H9 (cell line): ENCODE results near the gene CRYBG2. TPM values are rescaled to one million over a fixed set of nuclear protein-coding genes. Genes with fewer than 3 reads are reported as not detected.
"Not testable (repeated sequence)": the region's sequence is repeated elsewhere in the genome, so short reads cannot be mapped to it uniquely, and the experiment has no call there.

Source experiments
- DNase-seq: peaks from one replicate; pipeline ENCODE4 v3.0.0-alpha.2; 2017
- H2AFZ ChIP-seq: one replicate; pipeline ENCODE4 v1.6.1; 2013; ENCODE audit warnings: mild to moderate bottlenecking, low read length, control low read depth, moderate library complexity
- H2AK5ac ChIP-seq: 2 replicates; pipeline ENCODE4 v1.6.1; 2013; ENCODE audit warnings: low read length, control low read depth, mixed read lengths; ENCODE audit not compliant: insufficient read length
- H2BK120ac ChIP-seq: one replicate; pipeline ENCODE4 v1.6.1; 2013; ENCODE audit warnings: low read depth, mild to moderate bottlenecking, low read length, control low read depth, inconsistent platforms; ENCODE audit not compliant: poor library complexity, severe bottlenecking
- H2BK12ac ChIP-seq: 2 replicates; pipeline ENCODE4 v1.6.1; 2013; ENCODE audit warnings: low read length, control low read depth, mixed read lengths, low read depth; ENCODE audit not compliant: insufficient read length
- H2BK15ac ChIP-seq: 2 replicates; pipeline ENCODE4 v1.6.1; 2013; ENCODE audit warnings: low read depth, low read length, control low read depth
- H2BK20ac ChIP-seq: one replicate; pipeline ENCODE4 v1.6.1; 2013; ENCODE audit warnings: low read depth, mild to moderate bottlenecking, low read length, control low read depth, inconsistent platforms; ENCODE audit not compliant: poor library complexity, severe bottlenecking
- H2BK5ac ChIP-seq: 2 replicates; pipeline ENCODE4 v1.6.1; 2013; ENCODE audit warnings: low read length, control low read depth, mixed read lengths; ENCODE audit not compliant: insufficient read length
- H3K14ac ChIP-seq: 2 replicates; pipeline ENCODE4 v1.6.1; 2013; ENCODE audit warnings: low read length, control low read depth; ENCODE audit not compliant: insufficient read depth
- H3K18ac ChIP-seq: 2 replicates; pipeline ENCODE4 v1.6.1; 2013; ENCODE audit warnings: low read depth, mild to moderate bottlenecking, mixed read lengths, low read length, control low read depth; ENCODE audit not compliant: insufficient read length
- H3K23ac ChIP-seq: 2 replicates; pipeline ENCODE4 v1.6.1; 2013; ENCODE audit warnings: low read length, control low read depth, mixed read lengths, low read depth; ENCODE audit not compliant: insufficient read length
- H3K23me2 ChIP-seq: 2 replicates; pipeline ENCODE4 v1.6.1; 2013; ENCODE audit warnings: low read depth, mild to moderate bottlenecking, mixed read lengths, low read length, control low read depth; ENCODE audit not compliant: insufficient read length, poor library complexity, severe bottlenecking
- H3K27ac ChIP-seq: 2 replicates; pipeline ENCODE4 v1.5.1; 2013; ENCODE audit warnings: low read length, control low read depth, mixed read lengths, low read depth; ENCODE audit not compliant: insufficient read length
- H3K27me3 ChIP-seq: 2 replicates; pipeline ENCODE4 v1.6.1; 2013; ENCODE audit warnings: low read length, control low read depth, inconsistent platforms; ENCODE audit not compliant: insufficient read depth
- H3K4ac ChIP-seq: 2 replicates; pipeline ENCODE4 v1.6.1; 2013; ENCODE audit warnings: low read depth, mild to moderate bottlenecking, control low read depth, inconsistent platforms, low read length, moderate library complexity
- H3K4me1 ChIP-seq: 2 replicates; pipeline ENCODE4 v1.6.1; 2013; ENCODE audit warnings: low read length, control low read depth, inconsistent platforms; ENCODE audit not compliant: insufficient read depth
- H3K4me2 ChIP-seq: 2 replicates; pipeline ENCODE4 v1.6.1; 2013; ENCODE audit warnings: low read length, control low read depth, mixed read lengths; ENCODE audit not compliant: insufficient read length, insufficient read depth
- H3K56ac ChIP-seq: 2 replicates; pipeline ENCODE4 v1.6.1; 2013; ENCODE audit warnings: low read depth, mild to moderate bottlenecking, mixed read lengths, low read length, control low read depth; ENCODE audit not compliant: insufficient read length
- H3K79me1 ChIP-seq: 2 replicates; pipeline ENCODE4 v1.6.1; 2013; ENCODE audit warnings: low read depth, mild to moderate bottlenecking, moderate library complexity, low read length, control low read depth, inconsistent platforms; ENCODE audit not compliant: insufficient read depth, poor library complexity, severe bottlenecking
- H3K79me2 ChIP-seq: 2 replicates; pipeline ENCODE4 v1.6.1; 2013; ENCODE audit warnings: low read length, control low read depth, inconsistent platforms; ENCODE audit not compliant: insufficient read depth
- H3K9ac ChIP-seq: 2 replicates; pipeline ENCODE4 v1.6.1; 2013; ENCODE audit warnings: low read length, control low read depth, mixed read lengths; ENCODE audit not compliant: insufficient read length; ENCODE audit errors: extremely low read depth
- H3K9me3 ChIP-seq: one replicate; pipeline ENCODE4 v1.6.1; 2013; ENCODE audit warnings: low read depth, low read length, inconsistent platforms; ENCODE audit not compliant: control insufficient read depth
- H3T11ph ChIP-seq: one replicate; pipeline ENCODE4 v1.6.1; 2013; ENCODE audit warnings: mild to moderate bottlenecking, low read length, control low read depth, inconsistent platforms
- H4K20me1 ChIP-seq: one replicate; pipeline ENCODE4 v1.6.1; 2013; ENCODE audit not compliant: control insufficient read depth, insufficient read length, insufficient read depth
- H4K5ac ChIP-seq: 2 replicates; pipeline ENCODE4 v1.6.1; 2013; ENCODE audit warnings: low read depth, mild to moderate bottlenecking, mixed read lengths, low read length, control low read depth; ENCODE audit not compliant: insufficient read length
- H4K8ac ChIP-seq: replicated peaks from 2 replicates; pipeline ENCODE4 v1.6.1; 2013; ENCODE audit warnings: low read length, control low read depth, mixed read lengths, low read depth; ENCODE audit not compliant: insufficient read length
- H4K91ac ChIP-seq: 2 replicates; pipeline ENCODE4 v1.6.1; 2013; ENCODE audit warnings: low read depth, mild to moderate bottlenecking, moderate library complexity, mixed read lengths, low read length, control low read depth; ENCODE audit not compliant: insufficient read length
- H3K27ac Mint-ChIP-seq, 3 experiments: 2 replicates in 2 of 3; 3 replicates in 1 of 3; pipeline ENCODE4 v1.8.0; 2020 to 2021; ENCODE audit warnings: mixed read lengths in 3 of 3, mild to moderate bottlenecking in 1 of 3, moderate library complexity in 1 of 3
- H3K27me3 Mint-ChIP-seq: 2 replicates; pipeline ENCODE4 v1.8.0; 2021; ENCODE audit warnings: low read depth, mild to moderate bottlenecking, moderate library complexity, mixed read lengths
- H3K36me3 Mint-ChIP-seq, 3 experiments: 2 replicates in 2 of 3; 3 replicates in 1 of 3; pipeline ENCODE4 v1.8.0; 2020 to 2021; ENCODE audit warnings: low read depth in 3 of 3, mixed read lengths in 3 of 3; ENCODE audit not compliant: insufficient read depth in 1 of 3
- H3K4me1 Mint-ChIP-seq, 2 experiments: 2 replicates each; pipeline ENCODE4 v1.8.0; 2020; ENCODE audit warnings: mixed read lengths in 2 of 2
- H3K4me3 Mint-ChIP-seq, 2 experiments: 2 replicates in 1 of 2; 3 replicates in 1 of 2; pipeline ENCODE4 v1.8.0; 2020 to 2021; ENCODE audit warnings: mild to moderate bottlenecking in 2 of 2, mixed read lengths in 2 of 2, moderate library complexity in 1 of 2
- H3K9me3 Mint-ChIP-seq, 2 experiments: 2 replicates in 1 of 2; 3 replicates in 1 of 2; pipeline ENCODE4 v1.8.0; 2020; ENCODE audit warnings: mild to moderate bottlenecking in 2 of 2, mixed read lengths in 2 of 2, moderate library complexity in 1 of 2
- WGBS: extraction: QIAGEN DNeasy Blood & Tissue Kit; methylation state at CpG from one replicate; pipeline ENCODE4 v1.1.7; 2013; ENCODE audit warnings: missing lambda C conversion rate, low lambda C conversion rate, mixed read lengths; ENCODE audit not compliant: insufficient read length; ENCODE audit errors: extremely low coverage; 5-methylcytosine and 5-hydroxymethylcytosine counted together
- total RNA-seq: library from RNA; stranded (reverse); gene quantifications from 2 replicates; pipeline ENCODE4 v1.2.1, GENCODE V29; 2021
- TF ChIP-seq, protein P1 (sequence below): fragments of 200-600 bp; sonication (generic); conservative IDR thresholded peaks from 3 replicates; pipeline ENCODE4 v1.8.0; 2021; ENCODE audit warnings: antibody characterized with exemption, mild to moderate bottlenecking

The CRYBG2 gene
- total RNA-seq, 1 experiment from 2014 or later, result 12.8 TPM

DNA sequence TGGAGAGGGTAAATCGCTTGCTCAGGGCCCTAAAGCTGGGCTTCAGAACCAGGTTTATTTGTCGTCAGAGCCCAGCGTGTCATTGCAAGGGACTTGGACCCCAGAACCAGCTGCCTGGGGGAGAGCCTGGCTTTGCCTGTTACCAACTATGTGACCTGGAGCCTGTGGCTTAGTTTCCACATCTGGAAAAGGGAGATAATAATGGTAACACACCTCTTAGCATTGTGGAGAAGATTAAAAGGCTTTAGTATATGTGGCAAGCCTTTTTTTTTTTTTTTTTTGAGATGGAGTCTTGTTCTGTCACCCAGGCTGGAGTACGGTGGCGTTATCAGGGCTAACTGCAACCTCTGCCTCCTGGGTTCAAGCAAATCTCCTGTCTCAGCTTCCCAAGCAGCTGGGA, 23.7 kb downstream of the CRYBG2 start:
- no peak overlapping the region for H2BK5ac ChIP-seq
- H3K14ac ChIP-seq, result no peak overlapping the region
- H3K27me3 ChIP-seq, result no peaks in the 10 kb centered on the region
- no peak overlapping the region for H2BK120ac ChIP-seq
- H2BK15ac ChIP-seq, result no peak overlapping the region
- no peak overlapping the region for H2BK20ac ChIP-seq
- H3K9me3 ChIP-seq, result no peaks in the 10 kb centered on the region
- TF ChIP-seq, protein P1, sequence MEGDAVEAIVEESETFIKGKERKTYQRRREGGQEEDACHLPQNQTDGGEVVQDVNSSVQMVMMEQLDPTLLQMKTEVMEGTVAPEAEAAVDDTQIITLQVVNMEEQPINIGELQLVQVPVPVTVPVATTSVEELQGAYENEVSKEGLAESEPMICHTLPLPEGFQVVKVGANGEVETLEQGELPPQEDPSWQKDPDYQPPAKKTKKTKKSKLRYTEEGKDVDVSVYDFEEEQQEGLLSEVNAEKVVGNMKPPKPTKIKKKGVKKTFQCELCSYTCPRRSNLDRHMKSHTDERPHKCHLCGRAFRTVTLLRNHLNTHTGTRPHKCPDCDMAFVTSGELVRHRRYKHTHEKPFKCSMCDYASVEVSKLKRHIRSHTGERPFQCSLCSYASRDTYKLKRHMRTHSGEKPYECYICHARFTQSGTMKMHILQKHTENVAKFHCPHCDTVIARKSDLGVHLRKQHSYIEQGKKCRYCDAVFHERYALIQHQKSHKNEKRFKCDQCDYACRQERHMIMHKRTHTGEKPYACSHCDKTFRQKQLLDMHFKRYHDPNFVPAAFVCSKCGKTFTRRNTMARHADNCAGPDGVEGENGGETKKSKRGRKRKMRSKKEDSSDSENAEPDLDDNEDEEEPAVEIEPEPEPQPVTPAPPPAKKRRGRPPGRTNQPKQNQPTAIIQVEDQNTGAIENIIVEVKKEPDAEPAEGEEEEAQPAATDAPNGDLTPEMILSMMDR, result no peak
- H3K4ac ChIP-seq, result no peak overlapping the region
- no peak overlapping the region for H4K5ac ChIP-seq
- no peak overlapping the region for H4K91ac ChIP-seq
- no peaks in the 10 kb centered on the region for H3K23me2 ChIP-seq
- H3K27me3 Mint-ChIP-seq, result no peaks in the 10 kb centered on the region; the same call in 1 of the 2 replicates
- H3K36me3 Mint-ChIP-seq, result peaks cover 4 to 22% (median 22%) of the 10 kb centered on the region in 3 experiments; a peak in 6 of 7 replicates
- no peak overlapping the region for H2BK12ac ChIP-seq
- no peaks in the 10 kb centered on the region for H3K79me1 ChIP-seq
- no peak overlapping the region for H3K27ac ChIP-seq
- no peak overlapping the region for H3K23ac ChIP-seq
- H3K56ac ChIP-seq, result no peak overlapping the region
- peaks cover 7 to 12% of the 10 kb centered on the region in 2 experiments for H3K4me1 Mint-ChIP-seq
- no peak for DNase-seq
- no peak overlapping the region for H2AK5ac ChIP-seq
- H4K20me1 ChIP-seq, result no peaks in the 10 kb centered on the region
- H3K4me3 Mint-ChIP-seq, result no peak overlapping the region
- H3K4me1 ChIP-seq, result no peaks in the 10 kb centered on the region; the same call in 1 of the 2 replicates
- no peak overlapping the region for H4K8ac ChIP-seq
- no peaks in the 10 kb centered on the region for H3K9me3 Mint-ChIP-seq
- WGBS, result no CpG with 5 or more reads among the region's 5 CpGs
- no peak overlapping the region for H3K18ac ChIP-seq
- H3T11ph ChIP-seq, result no peak overlapping the region
- H3K4me2 ChIP-seq, result no peak overlapping the region
- H3K27ac Mint-ChIP-seq, result no peak overlapping the region; a peak in 1 of 7 replicates
- H2AFZ ChIP-seq, result no peak overlapping the region
- H3K79me2 ChIP-seq, result no peaks in the 10 kb centered on the region
- H3K9ac ChIP-seq, result no peak overlapping the region

DNA sequence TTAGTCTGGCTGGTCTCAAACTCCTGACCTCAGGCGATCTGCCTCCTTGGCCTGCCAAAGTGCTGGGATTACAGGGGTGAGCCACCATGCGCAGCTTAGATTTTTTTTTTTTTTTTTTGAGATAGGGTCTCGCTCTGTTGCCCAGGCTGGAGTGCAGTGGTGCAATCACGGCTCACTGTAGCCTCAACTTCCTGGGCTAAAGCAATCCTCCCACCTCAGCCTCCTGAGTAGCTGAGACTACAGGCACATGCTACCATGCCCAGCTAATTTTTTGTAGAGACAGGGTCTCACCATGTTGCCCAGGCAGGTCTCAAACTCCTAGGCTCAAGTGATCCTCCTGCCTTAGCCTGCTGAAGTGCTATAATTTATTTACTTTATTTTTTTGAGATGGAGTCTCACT, 24.6 kb downstream of the CRYBG2 start:
- H3K14ac ChIP-seq, H2BK120ac ChIP-seq, H3K9me3 Mint-ChIP-seq, H3K27me3 Mint-ChIP-seq, H3K79me2 ChIP-seq, H3K27ac Mint-ChIP-seq, H2AK5ac ChIP-seq, H2BK20ac ChIP-seq, H4K91ac ChIP-seq, H3K18ac ChIP-seq, H3T11ph ChIP-seq, H2BK5ac ChIP-seq, H3K4me1 Mint-ChIP-seq, H3K79me1 ChIP-seq, H3K4ac ChIP-seq, H2AFZ ChIP-seq, H3K23me2 ChIP-seq, H3K56ac ChIP-seq, H3K27ac ChIP-seq, H4K5ac ChIP-seq, H2BK15ac ChIP-seq, DNase-seq, H3K4me2 ChIP-seq, H4K20me1 ChIP-seq, H3K9ac ChIP-seq, H3K23ac ChIP-seq, H2BK12ac ChIP-seq, H3K4me3 Mint-ChIP-seq, H4K8ac ChIP-seq, H3K27me3 ChIP-seq, H3K9me3 ChIP-seq, H3K4me1 ChIP-seq: not testable (repeated sequence)
- H3K36me3 Mint-ChIP-seq, result peaks cover 6 to 31% (median 30%) of the 10 kb centered on the region in 3 experiments; a peak in 6 of 7 replicates
- no CpG with 5 or more reads among the region's 4 CpGs for WGBS
